ENCODE results near the gene PITPNC1. TPM values are rescaled to one million over a fixed set of nuclear protein-coding genes. Genes with fewer than 3 reads are reported as not detected.

PITPNC1 gene
- total and polyA plus RNA-seq, 12 donors = 6.6 to 28.0 (median 11.5) TPM

DNA sequence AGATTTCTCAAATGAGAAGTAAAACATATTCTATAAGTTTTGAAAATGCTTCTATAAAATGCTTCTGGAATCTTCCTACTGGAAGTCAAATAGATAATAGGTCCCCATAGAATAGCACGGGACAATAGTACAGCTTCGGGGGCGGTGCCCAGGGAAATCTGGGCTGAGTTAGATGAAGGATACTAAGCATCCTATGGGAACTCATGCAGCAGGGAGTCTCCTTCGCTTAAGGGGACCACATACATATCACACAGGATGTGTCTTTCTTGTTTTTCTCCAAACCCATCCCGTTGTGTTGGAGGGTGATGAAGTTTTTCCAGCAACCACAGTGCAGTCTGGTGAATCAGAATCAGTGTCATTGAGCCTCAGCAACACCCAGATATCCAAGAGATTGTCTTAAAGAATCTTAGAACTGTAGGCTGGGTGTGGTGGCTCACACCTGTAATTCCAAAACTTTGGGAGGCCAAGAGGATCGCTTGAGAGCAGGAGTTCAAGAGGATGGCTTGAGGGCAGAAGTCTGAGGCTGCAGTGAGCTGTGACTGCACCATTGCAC lies 84.2 kb downstream of the PITPNC1 start:
- Histone ChIP-seq H3K27me3 (no peaks in the 10 kb centered on the region), H3K4me3 (no peak overlapping the region), H3K9me3 (peaks cover 0 to 16% (median 4%) of the 10 kb centered on the region in 11 donors), H3K27ac (no peak overlapping the region), H3K36me3 (no peaks in the 10 kb centered on the region), H3K4me1 (peaks cover 0 to 10% (median 2%) of the 10 kb centered on the region in 9 donors)
- ATAC-seq = no peak
- DNase-seq = no peak
- WGBS, 2 donors = 64 to 65% methylated on average over 6 of the region's 6 CpGs
- intact Hi-C loops (cut with DNase I) = no loop called here
- TF ChIP-seq, protein P1, sequence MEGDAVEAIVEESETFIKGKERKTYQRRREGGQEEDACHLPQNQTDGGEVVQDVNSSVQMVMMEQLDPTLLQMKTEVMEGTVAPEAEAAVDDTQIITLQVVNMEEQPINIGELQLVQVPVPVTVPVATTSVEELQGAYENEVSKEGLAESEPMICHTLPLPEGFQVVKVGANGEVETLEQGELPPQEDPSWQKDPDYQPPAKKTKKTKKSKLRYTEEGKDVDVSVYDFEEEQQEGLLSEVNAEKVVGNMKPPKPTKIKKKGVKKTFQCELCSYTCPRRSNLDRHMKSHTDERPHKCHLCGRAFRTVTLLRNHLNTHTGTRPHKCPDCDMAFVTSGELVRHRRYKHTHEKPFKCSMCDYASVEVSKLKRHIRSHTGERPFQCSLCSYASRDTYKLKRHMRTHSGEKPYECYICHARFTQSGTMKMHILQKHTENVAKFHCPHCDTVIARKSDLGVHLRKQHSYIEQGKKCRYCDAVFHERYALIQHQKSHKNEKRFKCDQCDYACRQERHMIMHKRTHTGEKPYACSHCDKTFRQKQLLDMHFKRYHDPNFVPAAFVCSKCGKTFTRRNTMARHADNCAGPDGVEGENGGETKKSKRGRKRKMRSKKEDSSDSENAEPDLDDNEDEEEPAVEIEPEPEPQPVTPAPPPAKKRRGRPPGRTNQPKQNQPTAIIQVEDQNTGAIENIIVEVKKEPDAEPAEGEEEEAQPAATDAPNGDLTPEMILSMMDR (IDR thresholded peaks at IDR 0.05) = no peak

DNA sequence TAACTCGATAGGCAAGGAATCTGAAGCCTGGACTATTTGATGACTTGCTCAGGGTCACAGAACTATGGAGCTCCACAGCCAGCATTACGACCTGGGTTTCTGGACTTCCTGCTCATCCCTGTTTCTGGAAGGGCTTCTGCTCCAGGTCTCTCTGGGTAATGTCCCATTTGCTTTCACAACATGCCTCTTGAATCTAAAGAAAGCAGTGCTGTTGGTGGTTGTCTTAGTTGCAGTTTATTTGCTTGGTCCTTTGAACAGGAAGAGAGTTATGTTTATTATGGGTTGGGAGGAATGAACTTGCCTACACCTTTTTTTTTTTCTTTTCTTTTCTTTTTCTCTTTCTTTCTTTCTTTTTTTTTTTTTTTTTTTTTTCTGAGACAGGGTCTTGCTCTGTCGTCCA lies 84.8 kb downstream of the PITPNC1 start:
- Histone ChIP-seq H3K36me3 (no peaks in the 10 kb centered on the region), H3K9me3 (peaks cover 0 to 16% (median 4%) of the 10 kb centered on the region in 11 donors), H3K4me1 (peaks cover 0 to 11% (median under 1%) of the 10 kb centered on the region in 9 donors), H3K27ac (no peak overlapping the region), H3K4me3 (no peak overlapping the region), H3K27me3 (no peaks in the 10 kb centered on the region)
- intact Hi-C loops (cut with DNase I) = no loop called here
- no peak for DNase-seq
- WGBS, 2 donors = 88 to 93% methylated on average over 3 of the region's 3 CpGs
- ATAC-seq = no peak
- TF ChIP-seq, protein P1 (IDR thresholded peaks at IDR 0.05) = no peak

DNA sequence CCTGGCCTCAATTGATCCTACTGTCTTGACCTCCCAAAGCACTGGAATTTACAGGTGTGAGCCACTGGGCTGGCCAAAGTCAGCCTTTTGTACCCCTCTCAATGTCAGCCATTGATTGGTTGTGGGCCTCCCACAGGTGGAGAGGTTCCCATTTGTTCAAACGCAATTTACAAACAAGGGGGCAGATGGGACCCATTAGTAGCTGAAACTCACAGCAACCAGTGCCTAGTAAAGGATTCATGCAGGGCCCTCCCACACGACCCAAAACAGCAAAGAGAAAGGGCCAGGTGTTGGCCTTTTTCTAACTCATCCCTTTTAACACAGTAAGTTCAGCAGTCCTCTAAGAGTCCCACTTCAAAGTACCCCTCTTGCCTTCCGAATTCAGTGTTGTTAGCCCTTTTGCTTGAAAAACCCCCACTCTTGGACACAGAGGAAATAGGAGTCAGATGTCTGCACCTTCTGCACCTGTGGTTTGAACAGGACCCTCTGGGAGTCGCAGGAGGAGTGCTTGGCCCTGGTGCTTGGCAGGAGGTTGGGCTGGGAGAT lies 89.2 kb downstream of the PITPNC1 start:
- 92 to 93% methylated on average over 4 of the region's 4 CpGs for WGBS, 2 donors
- Histone ChIP-seq H3K27ac (no peak overlapping the region), H3K4me1 (peaks cover 0 to 36% (median 14%) of the 10 kb centered on the region in 9 donors), H3K9me3 (peaks cover 0 to 3% (median 0%) of the 10 kb centered on the region in 11 donors), H3K36me3 (no peaks in the 10 kb centered on the region), H3K27me3 (no peaks in the 10 kb centered on the region), H3K4me3 (no peak overlapping the region)
- DNase-seq (no peak), ATAC-seq (no peak)
- TF ChIP-seq, protein P1 (IDR thresholded peaks at IDR 0.05) = no peak
- intact Hi-C loops (cut with DNase I) = no loop called here

DNA sequence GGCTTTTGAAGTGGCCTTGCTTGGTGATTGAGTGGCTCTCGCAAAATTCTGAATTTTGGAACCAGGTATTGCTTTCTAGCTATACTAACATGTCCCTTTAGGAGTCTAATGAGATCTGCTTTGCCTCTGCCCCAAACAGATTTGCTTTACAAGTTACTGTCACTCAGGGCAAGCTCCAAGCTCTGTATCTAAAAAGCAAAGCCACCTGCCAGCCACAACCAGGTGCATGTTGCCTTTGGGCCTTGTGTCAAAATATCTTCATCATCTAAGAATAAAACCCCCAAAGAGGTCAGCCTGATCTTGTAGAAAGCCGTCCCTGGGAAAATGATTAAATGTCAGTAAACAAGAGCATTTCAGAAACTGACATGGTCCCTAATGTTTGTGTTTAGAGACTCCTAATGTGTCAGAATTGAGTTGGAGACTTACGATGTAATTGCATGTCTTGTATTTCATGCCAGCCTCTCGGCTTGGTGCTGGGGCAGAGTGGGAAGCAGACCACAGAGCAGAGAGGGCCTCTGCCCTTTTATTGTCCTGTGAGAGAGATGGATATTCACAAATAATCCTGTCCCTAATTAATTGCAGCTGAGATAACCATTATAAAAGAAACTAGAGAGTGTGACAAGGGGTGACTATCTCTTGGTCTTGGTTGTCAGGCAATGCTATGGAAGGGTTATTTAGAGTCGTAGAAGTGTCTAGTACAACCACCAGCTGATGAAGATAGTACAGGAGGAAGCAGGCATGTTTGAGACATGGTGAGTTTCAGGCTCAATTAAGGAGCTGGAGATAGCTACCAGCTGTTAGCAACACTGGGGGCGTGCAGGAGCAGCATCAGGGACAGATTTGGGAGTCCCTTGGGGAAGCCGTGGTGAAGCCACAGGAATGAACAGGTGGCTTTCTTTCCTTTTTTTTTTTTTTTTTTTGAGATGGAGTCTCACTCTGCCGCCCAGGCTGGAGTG lies 90.7 kb downstream of the PITPNC1 start:
- H3K4me3 ChIP-seq = no peak overlapping the region
- TF ChIP-seq, protein P1 (IDR thresholded peaks at IDR 0.05) = no peak
- no peaks in the 10 kb centered on the region for H3K36me3 ChIP-seq
- ATAC-seq = no peak
- DNase-seq = no peak
- peaks cover 0 to 10% (median 0%) of the 10 kb centered on the region in 11 donors for H3K9me3 ChIP-seq
- H3K27ac ChIP-seq = peak overlapping the region in 2 of 10 donors; percentile 81 to 86
- intact Hi-C loops (cut with DNase I) = no loop called here
- 79 to 83% methylated on average over 8 of the region's 8 CpGs for WGBS, 2 donors
- H3K27me3 ChIP-seq = no peaks in the 10 kb centered on the region
- peaks cover 0 to 36% (median 14%) of the 10 kb centered on the region in 9 donors for H3K4me1 ChIP-seq
